Ovary (tissue), 3 donors: ENCODE measurements around the gene NAALADL2.
"Not testable (repeated sequence)": the region's sequence is repeated elsewhere in the genome, so short reads cannot be mapped to it uniquely, and the experiment has no call there.

ENCODE experiments used
- CTCF ChIP-seq, 3 donors: fragments of 450-650 bp in 2 of 3; fragments of 200-600 bp in 1 of 3; IDR thresholded peaks; one replicate each; pipeline versions ENCODE4 v1.5.1 to v1.8.0; 2016 to 2022; ENCODE audit warnings: antibody characterized with exemption in 3 of 3, mild to moderate bottlenecking in 1 of 3
- EP300 ChIP-seq: sonication (generic); formaldehyde crosslinking; IDR thresholded peaks from one replicate; pipeline ENCODE4 v1.6.1; 2017; ENCODE audit warnings: antibody characterized with exemption
- POLR2A ChIP-seq: fragments of 450-650 bp; IDR thresholded peaks from one replicate; pipeline ENCODE4 v1.6.1; 2017; ENCODE audit warnings: antibody characterized with exemption, mild to moderate bottlenecking, moderate library complexity
- donor health status: DM: no; HTN: no; CAD: no.

- TF ChIP-seq CTCF (IDR thresholded peaks at IDR 0.05); POLR2A; EP300: not testable (repeated sequence)
Observed at GRCh38 chr3:175829809-175830208, 970.7 kb downstream of the NAALADL2 start.
